ENCODE measurements around the gene TMEM212. TPM values are rescaled to one million over a fixed set of nuclear protein-coding genes. Genes with fewer than 3 reads are reported as not detected.

TMEM212 gene
- total and polyA plus RNA-seq, 2 of the 13 experiments (the other 11 are each of a cell fraction or from before 2014, with no cell fraction given) = not detected

DNA sequence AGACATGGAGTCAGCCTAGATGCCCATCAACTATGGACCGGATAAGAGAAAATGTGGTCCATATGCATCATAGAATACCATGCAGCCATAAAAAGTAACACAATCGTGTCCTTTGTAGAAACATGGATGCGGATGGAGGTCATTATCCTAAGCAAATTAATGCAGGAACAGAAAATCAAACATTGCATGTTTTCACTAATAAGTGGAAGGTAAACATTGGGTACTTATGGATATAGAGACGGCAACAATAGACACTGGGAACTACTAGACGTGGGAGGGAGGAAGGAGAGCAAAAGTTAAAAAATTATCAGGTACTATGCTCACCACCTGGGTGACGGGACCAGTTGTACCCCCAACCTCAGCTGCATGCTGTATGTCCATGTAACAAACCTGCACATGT, 35.3 kb upstream of the TMEM212 start (continued):
- TF ChIP-seq PRPF4 (IDR thresholded peaks at IDR 0.05; ENCODE audit: low read depth, low read length, poor library complexity, severe bottlenecking) (no peak), GFI1 (CRISPR knock-in tag; IDR thresholded peaks at IDR 0.05; ENCODE audit: borderline replicate concordance) (no peak), ZNF563 (CRISPR knock-in tag; IDR thresholded peaks at IDR 0.05) (no peak), ZFYVE20 (CRISPR knock-in tag; IDR thresholded peaks at IDR 0.05; ENCODE audit: borderline replicate concordance, low read depth) (no peak), CHD4 (IDR thresholded peaks at IDR 0.05; ENCODE audit: borderline replicate concordance, low read length) (no peak), NCOR1 (IDR thresholded peaks at IDR 0.05; ENCODE audit: borderline replicate concordance, low read length) (no peak), FIP1L1 (IDR thresholded peaks at IDR 0.05; ENCODE audit: borderline replicate concordance, insufficient read depth, low read depth, low read length) (no peak), RAD51 (IDR thresholded peaks at IDR 0.05; ENCODE audit: borderline replicate concordance) (no peak), NKX3-1 (CRISPR knock-in tag; IDR thresholded peaks at IDR 0.05) (peak; percentile 77; the same call in 1 of the 2 replicates), NR2F2 (IDR thresholded peaks at IDR 0.05; ENCODE audit: borderline replicate concordance, low read depth) (no peak), ZNF672 (CRISPR knock-in tag; IDR thresholded peaks at IDR 0.05) (no peak), ZMYM3 (CRISPR knock-in tag; IDR thresholded peaks at IDR 0.05) (no peak), ZNF572 (CRISPR knock-in tag; IDR thresholded peaks at IDR 0.05) (no peak), HNF4G (IDR thresholded peaks at IDR 0.05; ENCODE audit: borderline replicate concordance, low read depth, low read length) (no peak), HNF4G (CRISPR knock-in tag; IDR thresholded peaks at IDR 0.05; ENCODE audit: borderline replicate concordance, low read depth) (no peak), RXRB (CRISPR knock-in tag; IDR thresholded peaks at IDR 0.05; ENCODE audit: borderline replicate concordance) (no peak), ZNF12 (CRISPR knock-in tag; IDR thresholded peaks at IDR 0.05) (no peak), SMAD9 (CRISPR knock-in tag; IDR thresholded peaks at IDR 0.05) (no peak), POLR2G (IDR thresholded peaks at IDR 0.05; ENCODE audit: low read depth, low read length) (no peak), TGIF2 (CRISPR knock-in tag; IDR thresholded peaks at IDR 0.05) (0 out of 2 replicates have a peak, but pooled peaks have one; percentile 42), LCORL (IDR thresholded peaks at IDR 0.05) (no peak), LCORL (CRISPR knock-in tag; IDR thresholded peaks at IDR 0.05) (no peak), PHB2 (IDR thresholded peaks at IDR 0.05; ENCODE audit: partially characterized antibody) (no peak)
- TF ChIP-seq, protein P1, sequence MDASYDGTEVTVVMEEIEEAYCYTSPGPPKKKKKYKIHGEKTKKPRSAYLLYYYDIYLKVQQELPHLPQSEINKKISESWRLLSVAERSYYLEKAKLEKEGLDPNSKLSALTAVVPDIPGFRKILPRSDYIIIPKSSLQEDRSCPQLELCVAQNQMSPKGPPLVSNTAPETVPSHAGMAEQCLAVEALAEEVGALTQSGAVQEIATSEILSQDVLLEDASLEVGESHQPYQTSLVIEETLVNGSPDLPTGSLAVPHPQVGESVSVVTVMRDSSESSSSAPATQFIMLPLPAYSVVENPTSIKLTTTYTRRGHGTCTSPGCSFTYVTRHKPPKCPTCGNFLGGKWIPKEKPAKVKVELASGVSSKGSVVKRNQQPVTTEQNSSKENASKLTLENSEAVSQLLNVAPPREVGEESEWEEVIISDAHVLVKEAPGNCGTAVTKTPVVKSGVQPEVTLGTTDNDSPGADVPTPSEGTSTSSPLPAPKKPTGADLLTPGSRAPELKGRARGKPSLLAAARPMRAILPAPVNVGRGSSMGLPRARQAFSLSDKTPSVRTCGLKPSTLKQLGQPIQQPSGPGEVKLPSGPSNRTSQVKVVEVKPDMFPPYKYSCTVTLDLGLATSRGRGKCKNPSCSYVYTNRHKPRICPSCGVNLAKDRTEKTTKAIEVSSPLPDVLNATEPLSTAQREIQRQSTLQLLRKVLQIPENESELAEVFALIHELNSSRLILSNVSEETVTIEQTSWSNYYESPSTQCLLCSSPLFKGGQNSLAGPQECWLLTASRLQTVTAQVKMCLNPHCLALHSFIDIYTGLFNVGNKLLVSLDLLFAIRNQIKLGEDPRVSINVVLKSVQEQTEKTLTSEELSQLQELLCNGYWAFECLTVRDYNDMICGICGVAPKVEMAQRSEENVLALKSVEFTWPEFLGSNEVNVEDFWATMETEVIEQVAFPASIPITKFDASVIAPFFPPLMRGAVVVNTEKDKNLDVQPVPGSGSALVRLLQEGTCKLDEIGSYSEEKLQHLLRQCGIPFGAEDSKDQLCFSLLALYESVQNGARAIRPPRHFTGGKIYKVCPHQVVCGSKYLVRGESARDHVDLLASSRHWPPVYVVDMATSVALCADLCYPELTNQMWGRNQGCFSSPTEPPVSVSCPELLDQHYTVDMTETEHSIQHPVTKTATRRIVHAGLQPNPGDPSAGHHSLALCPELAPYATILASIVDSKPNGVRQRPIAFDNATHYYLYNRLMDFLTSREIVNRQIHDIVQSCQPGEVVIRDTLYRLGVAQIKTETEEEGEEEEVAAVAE (CRISPR knock-in tag; IDR thresholded peaks at IDR 0.05; ENCODE audit: borderline replicate concordance) = no peak
- TF ChIP-seq, protein P2, sequence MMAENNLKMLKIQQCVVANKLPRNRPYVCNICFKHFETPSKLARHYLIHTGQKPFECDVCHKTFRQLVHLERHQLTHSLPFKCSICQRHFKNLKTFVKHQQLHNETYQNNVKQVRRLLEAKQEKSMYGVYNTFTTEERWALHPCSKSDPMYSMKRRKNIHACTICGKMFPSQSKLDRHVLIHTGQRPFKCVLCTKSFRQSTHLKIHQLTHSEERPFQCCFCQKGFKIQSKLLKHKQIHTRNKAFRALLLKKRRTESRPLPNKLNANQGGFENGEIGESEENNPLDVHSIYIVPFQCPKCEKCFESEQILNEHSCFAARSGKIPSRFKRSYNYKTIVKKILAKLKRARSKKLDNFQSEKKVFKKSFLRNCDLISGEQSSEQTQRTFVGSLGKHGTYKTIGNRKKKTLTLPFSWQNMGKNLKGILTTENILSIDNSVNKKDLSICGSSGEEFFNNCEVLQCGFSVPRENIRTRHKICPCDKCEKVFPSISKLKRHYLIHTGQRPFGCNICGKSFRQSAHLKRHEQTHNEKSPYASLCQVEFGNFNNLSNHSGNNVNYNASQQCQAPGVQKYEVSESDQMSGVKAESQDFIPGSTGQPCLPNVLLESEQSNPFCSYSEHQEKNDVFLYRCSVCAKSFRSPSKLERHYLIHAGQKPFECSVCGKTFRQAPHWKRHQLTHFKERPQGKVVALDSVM (CRISPR knock-in tag; IDR thresholded peaks at IDR 0.05) = no peak
- TF ChIP-seq, protein P3, sequence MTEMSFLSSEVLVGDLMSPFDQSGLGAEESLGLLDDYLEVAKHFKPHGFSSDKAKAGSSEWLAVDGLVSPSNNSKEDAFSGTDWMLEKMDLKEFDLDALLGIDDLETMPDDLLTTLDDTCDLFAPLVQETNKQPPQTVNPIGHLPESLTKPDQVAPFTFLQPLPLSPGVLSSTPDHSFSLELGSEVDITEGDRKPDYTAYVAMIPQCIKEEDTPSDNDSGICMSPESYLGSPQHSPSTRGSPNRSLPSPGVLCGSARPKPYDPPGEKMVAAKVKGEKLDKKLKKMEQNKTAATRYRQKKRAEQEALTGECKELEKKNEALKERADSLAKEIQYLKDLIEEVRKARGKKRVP (CRISPR knock-in tag; IDR thresholded peaks at IDR 0.05) = peak in 1 of 2 experiments; percentile 37; a peak in 1 of 4 replicates

Measured in HepG2 (cell line).